Stimulated activated CD8-positive, alpha-beta memory T cell treated with anti-CD3 and anti-CD28 coated beads, Interleukin-15, amount 100 ng/mL, for 1 hour (primary cell): ENCODE results near the gene MAST4.
"Not testable (repeated sequence)": the region's sequence is repeated elsewhere in the genome, so short reads cannot be mapped to it uniquely, and the experiment has no call there.

ENCODE experiments used
- DNase-seq: peaks from one replicate; pipeline ENCODE4 v3.0.0-alpha.2; 2020; ENCODE audit warnings: low read depth

MAST4 gene

GRCh38 chr5:66744040-66744439, 147.8 kb downstream of the MAST4 start:
- DNase-seq: no peak

- no peak for DNase-seq
These were observed 149.1 kb downstream of the MAST4 start for GRCh38 chr5:66745297-66745696.

GRCh38 chr5:66747607-66748006, 151.4 kb downstream of the MAST4 start:
- no peak for DNase-seq

GRCh38 chr5:66752668-66753067, 156.5 kb downstream of the MAST4 start:
- DNase-seq: not testable (repeated sequence)

GRCh38 chr5:66757219-66757833, 161.1 kb downstream of the MAST4 start:
- DNase-seq: no peak

GRCh38 chr5:66757834-66758371, 161.7 kb downstream of the MAST4 start:
- DNase-seq: no peak

GRCh38 chr5:66769030-66769733, 173.0 kb downstream of the MAST4 start:
- DNase-seq: no peak

- DNase-seq: no peak
These were observed 173.8 kb downstream of the MAST4 start for GRCh38 chr5:66769839-66770617.

- DNase-seq: no peak
These were observed 181.7 kb downstream of the MAST4 start for GRCh38 chr5:66777868-66778267.

GRCh38 chr5:66779528-66779927, 183.3 kb downstream of the MAST4 start:
- no peak for DNase-seq

GRCh38 chr5:66788556-66788955, 192.4 kb downstream of the MAST4 start:
- DNase-seq: no peak

- no peak for DNase-seq
These were observed 193.2 kb downstream of the MAST4 start for GRCh38 chr5:66789434-66789833.

- no peak for DNase-seq
These were observed 196.9 kb downstream of the MAST4 start for GRCh38 chr5:66793049-66793448.

- no peak for DNase-seq
These were observed 199.5 kb downstream of the MAST4 start for GRCh38 chr5:66795682-66796081.

GRCh38 chr5:66796305-66797292, 200.4 kb downstream of the MAST4 start:
- DNase-seq: no peak

- no peak for DNase-seq
These were observed 206.7 kb downstream of the MAST4 start for GRCh38 chr5:66802941-66803340.

- DNase-seq: no peak
These were observed 209.6 kb downstream of the MAST4 start for GRCh38 chr5:66805514-66806430.

GRCh38 chr5:66807743-66808142, 211.6 kb downstream of the MAST4 start:
- no peak for DNase-seq

- no peak for DNase-seq
These were observed 212.5 kb downstream of the MAST4 start for GRCh38 chr5:66808663-66809062.

GRCh38 chr5:66810151-66810550, 214.0 kb downstream of the MAST4 start:
- DNase-seq: no peak
